Endodermal cell (in vitro differentiated cells): Measurements from ENCODE around the gene MGP. TPM values are rescaled to one million over a fixed set of nuclear protein-coding genes. Genes with fewer than 3 reads are reported as not detected.

Experiments used
- DNase-seq: peaks from one replicate; pipeline ENCODE4 v3.0.0-alpha.2; 2017
- H3K27ac ChIP-seq: 2 replicates; pipeline ENCODE4 v1.5.1; 2013; ENCODE audit warnings: mild to moderate bottlenecking, low read depth, low read length, moderate library complexity
- H3K27me3 ChIP-seq: 2 replicates; pipeline ENCODE4 v1.6.1; 2013; ENCODE audit warnings: mild to moderate bottlenecking, low read length, moderate library complexity; ENCODE audit not compliant: insufficient read depth, control insufficient read depth, poor library complexity, severe bottlenecking
- H3K36me3 ChIP-seq: 2 replicates; pipeline ENCODE4 v1.7.0; 2013; ENCODE audit warnings: mild to moderate bottlenecking, low read length, moderate library complexity; ENCODE audit not compliant: control insufficient read depth, insufficient read depth
- H3K4me1 ChIP-seq: one replicate; pipeline ENCODE4 v1.7.0; 2013; ENCODE audit warnings: low read length; ENCODE audit not compliant: control insufficient read depth, insufficient read depth
- H3K4me3 ChIP-seq: 2 replicates; pipeline ENCODE4 v1.5.1; 2013; ENCODE audit warnings: mild to moderate bottlenecking, low read length, moderate library complexity
- H3K9ac ChIP-seq: 2 replicates; pipeline ENCODE4 v1.6.1; 2013; ENCODE audit warnings: mild to moderate bottlenecking, low read length, moderate library complexity; ENCODE audit not compliant: poor library complexity, severe bottlenecking; ENCODE audit errors: extremely low read depth
- H3K9me3 ChIP-seq: 2 replicates; pipeline ENCODE4 v1.6.1; 2013; ENCODE audit warnings: mild to moderate bottlenecking, low read length, moderate library complexity; ENCODE audit not compliant: control insufficient read depth
- H3K27ac Mint-ChIP-seq: 2 replicates; pipeline ENCODE4 v1.8.0; 2020; ENCODE audit warnings: mixed read lengths
- H3K27me3 Mint-ChIP-seq: 2 replicates; pipeline ENCODE4 v1.8.0; 2021; ENCODE audit warnings: mild to moderate bottlenecking, mixed read lengths; ENCODE audit not compliant: insufficient read depth
- H3K36me3 Mint-ChIP-seq: 2 replicates; pipeline ENCODE4 v1.8.0; 2020; ENCODE audit warnings: low read depth, mixed read lengths
- H3K4me1 Mint-ChIP-seq: 2 replicates; pipeline ENCODE4 v1.8.0; 2020; ENCODE audit warnings: mixed read lengths
- H3K4me3 Mint-ChIP-seq: 2 replicates; pipeline ENCODE4 v1.8.0; 2020; ENCODE audit warnings: mild to moderate bottlenecking, moderate library complexity, mixed read lengths
- H3K9me3 Mint-ChIP-seq: 2 replicates; pipeline ENCODE4 v1.8.0; 2020; ENCODE audit warnings: mild to moderate bottlenecking, mixed read lengths
- CTCF ChIP-seq: fragments of 200-600 bp; sonication (generic); conservative IDR thresholded peaks from 2 replicates; pipeline ENCODE4 v1.5.0; 2021; ENCODE audit warnings: antibody characterized with exemption, mild to moderate bottlenecking
- WGBS, 2 experiments: methylation state at CpG; one replicate each; pipeline versions ENCODE4 v1.1.5 to v1.1.7; 2013; ENCODE audit warnings: missing lambda C conversion rate in 2 of 2, mixed read lengths in 1 of 2; ENCODE audit not compliant: insufficient coverage in 1 of 2, insufficient read length in 1 of 2; 5-methylcytosine and 5-hydroxymethylcytosine counted together
- total RNA-seq, 2 donors: library from RNA; stranded (reverse); fragmentation: NEBNext Ultra II Directional in 1 of 2; extraction: Animal tissue kit (Norgen Biotek cat#: 25700) in 1 of 2; gene quantifications; 2 replicates in 1 of 2; 3 replicates in 1 of 2; pipeline ENCODE4 v1.2.1, GENCODE V29; 2021

Gene MGP
- total RNA-seq, 2 donors from 2014 or later = not detected

GRCh38 chr12:14844401-14844800, 41.3 kb downstream of the MGP start:
- Mint-ChIP-seq H3K27me3 (no peaks in the 10 kb centered on the region), H3K9me3 (no peaks in the 10 kb centered on the region), H3K4me3 (no peak overlapping the region), H3K27ac (no peak overlapping the region), H3K4me1 (peaks cover 14% of the 10 kb centered on the region), H3K36me3 (no peaks in the 10 kb centered on the region)
- H3K27me3 ChIP-seq = no peaks in the 10 kb centered on the region
- no peak overlapping the region for H3K27ac ChIP-seq
- H3K4me3 ChIP-seq = no peak overlapping the region
- DNase-seq = no peak
- no peaks in the 10 kb centered on the region for H3K9me3 ChIP-seq
- H3K4me1 ChIP-seq = no peaks in the 10 kb centered on the region
- H3K9ac ChIP-seq = no peak overlapping the region
- H3K36me3 ChIP-seq = no peaks in the 10 kb centered on the region
- TF ChIP-seq CTCF = no peak

GRCh38 chr12:14843425-14843887, 42.2 kb downstream of the MGP start, which contains the start of gene ART4:
TSS of gene ART4 (minus strand) at chr12:14843526. CDS start at chr12:14843113, 413 bp downstream.
- Mint-ChIP-seq H3K4me1 (peaks cover 14% of the 10 kb centered on the region), H3K4me3 (no peak within 1 kb of the TSS), H3K27me3 (no peaks in the 10 kb centered on the region), H3K27ac (no peak within 1 kb of the TSS), H3K36me3 (no peaks in the 10 kb centered on the region), H3K9me3 (no peaks in the 10 kb centered on the region)
- Histone ChIP-seq H3K9me3 (no peaks in the 10 kb centered on the region), H3K4me1 (no peaks in the 10 kb centered on the region), H3K36me3 (no peaks in the 10 kb centered on the region), H3K27ac (no peak within 1 kb of the TSS), H3K27me3 (no peaks in the 10 kb centered on the region), H3K9ac (no peak within 1 kb of the TSS), H3K4me3 (no peak within 1 kb of the TSS)
- WGBS, 2 experiments = 95% methylated on average over 4 to 10 of the region's 10 CpGs
- TF ChIP-seq CTCF = no peak
- DNase-seq = no peak

GRCh38 chr12:14842315-14842714, 43.3 kb downstream of the MGP start:
- Histone ChIP-seq H3K27me3 (no peaks in the 10 kb centered on the region), H3K27ac (no peak overlapping the region), H3K9ac (no peak overlapping the region), H3K4me3 (no peak overlapping the region), H3K36me3 (no peaks in the 10 kb centered on the region), H3K9me3 (no peaks in the 10 kb centered on the region), H3K4me1 (no peaks in the 10 kb centered on the region)
- WGBS, 2 experiments = 87 to 100% methylated on average over 1 to 2 of the region's 3 CpGs
- Mint-ChIP-seq H3K4me3 (no peak overlapping the region), H3K9me3 (no peaks in the 10 kb centered on the region), H3K27me3 (no peaks in the 10 kb centered on the region), H3K36me3 (no peaks in the 10 kb centered on the region), H3K4me1 (peaks cover 10% of the 10 kb centered on the region), H3K27ac (no peak overlapping the region)
- no peak for DNase-seq
- no peak for TF ChIP-seq CTCF
